ENCODE data around the gene ABCA5. TPM values are rescaled to one million over a fixed set of nuclear protein-coding genes. Genes with fewer than 3 reads are reported as not detected.

The ABCA5 gene, protein sequence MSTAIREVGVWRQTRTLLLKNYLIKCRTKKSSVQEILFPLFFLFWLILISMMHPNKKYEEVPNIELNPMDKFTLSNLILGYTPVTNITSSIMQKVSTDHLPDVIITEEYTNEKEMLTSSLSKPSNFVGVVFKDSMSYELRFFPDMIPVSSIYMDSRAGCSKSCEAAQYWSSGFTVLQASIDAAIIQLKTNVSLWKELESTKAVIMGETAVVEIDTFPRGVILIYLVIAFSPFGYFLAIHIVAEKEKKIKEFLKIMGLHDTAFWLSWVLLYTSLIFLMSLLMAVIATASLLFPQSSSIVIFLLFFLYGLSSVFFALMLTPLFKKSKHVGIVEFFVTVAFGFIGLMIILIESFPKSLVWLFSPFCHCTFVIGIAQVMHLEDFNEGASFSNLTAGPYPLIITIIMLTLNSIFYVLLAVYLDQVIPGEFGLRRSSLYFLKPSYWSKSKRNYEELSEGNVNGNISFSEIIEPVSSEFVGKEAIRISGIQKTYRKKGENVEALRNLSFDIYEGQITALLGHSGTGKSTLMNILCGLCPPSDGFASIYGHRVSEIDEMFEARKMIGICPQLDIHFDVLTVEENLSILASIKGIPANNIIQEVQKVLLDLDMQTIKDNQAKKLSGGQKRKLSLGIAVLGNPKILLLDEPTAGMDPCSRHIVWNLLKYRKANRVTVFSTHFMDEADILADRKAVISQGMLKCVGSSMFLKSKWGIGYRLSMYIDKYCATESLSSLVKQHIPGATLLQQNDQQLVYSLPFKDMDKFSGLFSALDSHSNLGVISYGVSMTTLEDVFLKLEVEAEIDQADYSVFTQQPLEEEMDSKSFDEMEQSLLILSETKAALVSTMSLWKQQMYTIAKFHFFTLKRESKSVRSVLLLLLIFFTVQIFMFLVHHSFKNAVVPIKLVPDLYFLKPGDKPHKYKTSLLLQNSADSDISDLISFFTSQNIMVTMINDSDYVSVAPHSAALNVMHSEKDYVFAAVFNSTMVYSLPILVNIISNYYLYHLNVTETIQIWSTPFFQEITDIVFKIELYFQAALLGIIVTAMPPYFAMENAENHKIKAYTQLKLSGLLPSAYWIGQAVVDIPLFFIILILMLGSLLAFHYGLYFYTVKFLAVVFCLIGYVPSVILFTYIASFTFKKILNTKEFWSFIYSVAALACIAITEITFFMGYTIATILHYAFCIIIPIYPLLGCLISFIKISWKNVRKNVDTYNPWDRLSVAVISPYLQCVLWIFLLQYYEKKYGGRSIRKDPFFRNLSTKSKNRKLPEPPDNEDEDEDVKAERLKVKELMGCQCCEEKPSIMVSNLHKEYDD (N-terminal part only)
- total RNA-seq (2021; ENCODE audit: unreplicated experiment) (13.3 TPM), Bru-seq, nascent RNA (percentile 61 among the genes with signal in this experiment), BruChase-seq, experiment 1, labeled RNA remaining after a 2-hour chase (percentile 72 among the genes with signal in this experiment), BruChase-seq, experiment 2, labeled RNA remaining after a 6-hour chase (percentile 72 among the genes with signal in this experiment)
- polyA plus RNA-seq (2012; ENCODE audit: insufficient read length) = 6.5 TPM
- long read RNA-seq, partial matches to known transcripts = 2 of 9 reads
- long read RNA-seq, other reads (novel, unspliced or antisense) = 3 of 9 reads

DNA sequence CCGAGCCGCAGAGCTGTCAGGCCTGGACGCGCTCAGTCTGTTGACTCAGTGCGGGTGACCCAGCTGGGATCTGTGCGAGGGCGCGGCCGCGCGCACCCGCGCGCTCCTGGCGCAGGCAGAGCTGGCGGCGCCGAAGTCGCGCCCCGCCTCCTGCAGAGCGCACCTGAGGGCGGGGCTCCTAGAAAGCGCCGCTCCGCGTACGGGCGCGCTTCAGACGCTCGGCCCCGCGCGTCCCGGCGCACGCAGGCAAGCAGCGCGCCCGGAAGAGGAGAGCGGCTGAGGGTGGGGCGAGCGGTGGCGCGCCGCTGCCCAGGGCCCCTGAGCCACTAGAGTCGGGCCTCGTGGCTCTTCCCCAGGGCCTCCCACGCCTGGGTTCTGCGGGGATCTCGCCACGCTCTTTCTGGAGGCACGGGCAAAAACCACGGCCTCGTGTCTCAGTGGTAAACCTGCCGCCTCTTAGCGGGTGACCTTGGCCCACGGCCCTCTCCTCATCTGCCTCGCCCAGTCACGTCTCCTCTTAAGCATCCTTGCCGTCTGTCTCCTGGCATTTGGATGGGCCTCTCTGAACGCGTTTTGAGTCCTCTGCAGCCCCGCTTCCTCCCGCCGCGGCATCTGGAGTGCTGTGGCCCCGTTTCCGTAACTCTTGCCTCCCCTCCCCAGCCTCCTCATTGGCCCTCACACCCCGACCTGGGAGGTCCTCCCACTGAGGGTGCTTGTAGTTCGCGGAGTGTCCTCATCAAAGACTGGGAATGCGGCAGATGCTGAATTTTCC lies at the start of gene ABCA5:
Gene ABCA5, minus strand, starts transcription at position 74 of the 772 bp plus-strand sequence. CDS start 12,718 bp downstream, outside the sequence.
- H3K4me1 ChIP-seq (ENCODE audit: control insufficient read depth, insufficient read depth, low read length) = peaks cover 3% of the 10 kb centered on the region; the same call in 1 of the 2 replicates
- DNase-seq (ENCODE audit: low read depth, low spot score) = peak; percentile 43
- intact Hi-C loops (cut with micrococcal nuclease; ENCODE audit: unreplicated experiment) = no loop called here
- H3K36me3 ChIP-seq (ENCODE audit: control insufficient read depth, insufficient read depth, low read length) = no peaks in the 10 kb centered on the region; the same call in 1 of the 2 replicates
- H3K9me3 ChIP-seq (ENCODE audit: control insufficient read depth, insufficient read depth, low read depth, low read length) = no peaks in the 10 kb centered on the region
- in situ Hi-C loops (cut with HindIII; ENCODE audit: low pct_unique_long_range_greater_than_20kb, low sequenced_read_pairs) = no loop called here
- BruUV-seq (replicated peaks) = no TSS peak
- H3K4me3 ChIP-seq (ENCODE audit: low read depth in 2 of 2, low read length in 2 of 2) = peak within 1 kb of the TSS; percentile 69 to 70
- peak; percentile 99 for ATAC-seq
- TF ChIP-seq TCF7L2 (IDR thresholded peaks at IDR 0.05; ENCODE audit: low read depth, low read length) (peak; percentile 69), SIN3A (IDR thresholded peaks at IDR 0.05; ENCODE audit: borderline replicate concordance, insufficient read depth, low read depth, low read length) (no peak), POLR2AphosphoS5 (IDR thresholded peaks at IDR 0.05; ENCODE audit: low read depth, low read length) (peak; percentile 73)
- TF ChIP-seq, protein P1, sequence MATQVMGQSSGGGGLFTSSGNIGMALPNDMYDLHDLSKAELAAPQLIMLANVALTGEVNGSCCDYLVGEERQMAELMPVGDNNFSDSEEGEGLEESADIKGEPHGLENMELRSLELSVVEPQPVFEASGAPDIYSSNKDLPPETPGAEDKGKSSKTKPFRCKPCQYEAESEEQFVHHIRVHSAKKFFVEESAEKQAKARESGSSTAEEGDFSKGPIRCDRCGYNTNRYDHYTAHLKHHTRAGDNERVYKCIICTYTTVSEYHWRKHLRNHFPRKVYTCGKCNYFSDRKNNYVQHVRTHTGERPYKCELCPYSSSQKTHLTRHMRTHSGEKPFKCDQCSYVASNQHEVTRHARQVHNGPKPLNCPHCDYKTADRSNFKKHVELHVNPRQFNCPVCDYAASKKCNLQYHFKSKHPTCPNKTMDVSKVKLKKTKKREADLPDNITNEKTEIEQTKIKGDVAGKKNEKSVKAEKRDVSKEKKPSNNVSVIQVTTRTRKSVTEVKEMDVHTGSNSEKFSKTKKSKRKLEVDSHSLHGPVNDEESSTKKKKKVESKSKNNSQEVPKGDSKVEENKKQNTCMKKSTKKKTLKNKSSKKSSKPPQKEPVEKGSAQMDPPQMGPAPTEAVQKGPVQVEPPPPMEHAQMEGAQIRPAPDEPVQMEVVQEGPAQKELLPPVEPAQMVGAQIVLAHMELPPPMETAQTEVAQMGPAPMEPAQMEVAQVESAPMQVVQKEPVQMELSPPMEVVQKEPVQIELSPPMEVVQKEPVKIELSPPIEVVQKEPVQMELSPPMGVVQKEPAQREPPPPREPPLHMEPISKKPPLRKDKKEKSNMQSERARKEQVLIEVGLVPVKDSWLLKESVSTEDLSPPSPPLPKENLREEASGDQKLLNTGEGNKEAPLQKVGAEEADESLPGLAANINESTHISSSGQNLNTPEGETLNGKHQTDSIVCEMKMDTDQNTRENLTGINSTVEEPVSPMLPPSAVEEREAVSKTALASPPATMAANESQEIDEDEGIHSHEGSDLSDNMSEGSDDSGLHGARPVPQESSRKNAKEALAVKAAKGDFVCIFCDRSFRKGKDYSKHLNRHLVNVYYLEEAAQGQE (IDR thresholded peaks at IDR 0.05; ENCODE audit: insufficient read depth in 1 of 2, low read depth in 2 of 2, low read length in 1 of 2) = no peak
- ChIA-PET CTCF (no interaction called here), POLR2A (no interaction called here)
- peak within 1 kb of the TSS; percentile 77 for H3K27ac ChIP-seq (ENCODE audit: low read length)
- no peaks in the 10 kb centered on the region for H3K27me3 ChIP-seq (ENCODE audit: control insufficient read depth, insufficient read depth, low read length)

DNA sequence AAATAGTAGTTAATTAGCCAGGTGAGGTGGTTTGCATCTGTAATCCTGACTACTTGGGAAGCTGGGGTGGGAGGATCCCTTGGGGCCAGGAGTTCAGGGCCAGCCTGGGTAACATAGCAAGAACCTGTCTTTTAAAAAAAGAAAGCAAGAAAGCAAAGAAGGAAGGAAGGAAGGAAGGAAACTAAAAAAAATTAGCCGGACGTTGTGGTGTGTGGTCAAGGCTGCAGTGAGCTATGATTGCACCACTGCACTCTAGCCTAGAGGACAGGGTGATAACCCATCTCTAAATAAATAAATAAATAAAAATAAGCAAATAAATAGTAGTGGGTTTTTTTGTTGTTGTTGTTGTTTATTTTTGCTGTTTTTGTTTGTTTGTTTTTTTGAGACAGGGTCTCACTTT lies 48.3 kb upstream of the ABCA5 start:
- DNase-seq (ENCODE audit: low read depth, low spot score) (no peak), ATAC-seq (no peak)
- no TSS peak for BruUV-seq (replicated peaks)
- intact Hi-C loops (cut with micrococcal nuclease; ENCODE audit: unreplicated experiment) = no loop called here
- POLR2A ChIA-PET = no interaction called here
- in situ Hi-C loops (cut with HindIII; ENCODE audit: low pct_unique_long_range_greater_than_20kb, low sequenced_read_pairs) = no loop called here
- no peaks in the 10 kb centered on the region for H3K4me1 ChIP-seq (ENCODE audit: control insufficient read depth, insufficient read depth, low read length)
- CTCF ChIA-PET = interaction anchor here (0.7 kb wide), 1 partner anchor 131 kb away, joined by 3 read pairs; no protein-coding TSS in a partner anchor
- H3K27me3 ChIP-seq (ENCODE audit: control insufficient read depth, insufficient read depth, low read length) = no peaks in the 10 kb centered on the region
- no peaks in the 10 kb centered on the region for H3K9me3 ChIP-seq (ENCODE audit: control insufficient read depth, insufficient read depth, low read depth, low read length)
- TF ChIP-seq, protein P2, sequence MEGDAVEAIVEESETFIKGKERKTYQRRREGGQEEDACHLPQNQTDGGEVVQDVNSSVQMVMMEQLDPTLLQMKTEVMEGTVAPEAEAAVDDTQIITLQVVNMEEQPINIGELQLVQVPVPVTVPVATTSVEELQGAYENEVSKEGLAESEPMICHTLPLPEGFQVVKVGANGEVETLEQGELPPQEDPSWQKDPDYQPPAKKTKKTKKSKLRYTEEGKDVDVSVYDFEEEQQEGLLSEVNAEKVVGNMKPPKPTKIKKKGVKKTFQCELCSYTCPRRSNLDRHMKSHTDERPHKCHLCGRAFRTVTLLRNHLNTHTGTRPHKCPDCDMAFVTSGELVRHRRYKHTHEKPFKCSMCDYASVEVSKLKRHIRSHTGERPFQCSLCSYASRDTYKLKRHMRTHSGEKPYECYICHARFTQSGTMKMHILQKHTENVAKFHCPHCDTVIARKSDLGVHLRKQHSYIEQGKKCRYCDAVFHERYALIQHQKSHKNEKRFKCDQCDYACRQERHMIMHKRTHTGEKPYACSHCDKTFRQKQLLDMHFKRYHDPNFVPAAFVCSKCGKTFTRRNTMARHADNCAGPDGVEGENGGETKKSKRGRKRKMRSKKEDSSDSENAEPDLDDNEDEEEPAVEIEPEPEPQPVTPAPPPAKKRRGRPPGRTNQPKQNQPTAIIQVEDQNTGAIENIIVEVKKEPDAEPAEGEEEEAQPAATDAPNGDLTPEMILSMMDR (IDR thresholded peaks at IDR 0.05) = no peak
- H3K36me3 ChIP-seq (ENCODE audit: control insufficient read depth, insufficient read depth, low read length) = no peaks in the 10 kb centered on the region
- H3K27ac ChIP-seq (ENCODE audit: low read length) = no peak overlapping the region
- H3K4me3 ChIP-seq (ENCODE audit: low read depth in 2 of 2, low read length in 2 of 2) = no peak overlapping the region
